BE2C (cell line): ENCODE data around the gene PCDHGC3.

Experiments
- DNase-seq: peaks from one replicate; pipeline ENCODE4 v3.0.0-alpha.2; 2020
- H3K27me3 ChIP-seq: fragments of 250-450 bp; sonication (Bioruptor Pico); 2 replicates; pipeline ENCODE4 v1.5.1; 2020; ENCODE audit warnings: mild to moderate bottlenecking
- H3K36me3 ChIP-seq: fragments of 250-450 bp; sonication (Bioruptor Pico); 2 replicates; pipeline ENCODE4 v1.5.1; 2020; ENCODE audit warnings: mild to moderate bottlenecking
- H3K4me1 ChIP-seq: fragments of 250-450 bp; sonication (Bioruptor Pico); 2 replicates; pipeline ENCODE4 v1.5.1; 2020
- H3K4me3 ChIP-seq: 2 replicates; pipeline ENCODE4 v1.5.1; 2011; ENCODE audit warnings: low read depth, low read length
- H3K9me3 ChIP-seq: fragments of 250-450 bp; sonication (Bioruptor Pico); 2 replicates; pipeline ENCODE4 v1.5.1; 2020
- CTCF ChIP-seq: IDR thresholded peaks from 2 replicates; pipeline ENCODE4 v1.5.1; 2012; ENCODE audit warnings: mild to moderate bottlenecking, low read depth, low read length

The PCDHGC3 gene

GRCh38 chr5:141501761-141502160 is 26.0 kb downstream of the PCDHGC3 start:
- Histone ChIP-seq H3K9me3 (no peaks in the 10 kb centered on the region), H3K4me3 (no peak overlapping the region), H3K27me3 (no peaks in the 10 kb centered on the region), H3K36me3 (peaks cover 22% of the 10 kb centered on the region), H3K4me1 (peaks cover 1% of the 10 kb centered on the region)
- no peak for TF ChIP-seq CTCF
- DNase-seq, result no peak

GRCh38 chr5:141503681-141504080 is 27.9 kb downstream of the PCDHGC3 start:
- no peak for TF ChIP-seq CTCF
- no peak overlapping the region for H3K4me3 ChIP-seq
- peaks cover 19% of the 10 kb centered on the region for H3K4me1 ChIP-seq
- H3K27me3 ChIP-seq, result no peaks in the 10 kb centered on the region
- DNase-seq, result no peak
- peaks cover 31% of the 10 kb centered on the region for H3K36me3 ChIP-seq
- no peaks in the 10 kb centered on the region for H3K9me3 ChIP-seq

- TF ChIP-seq CTCF, result no peak
- DNase-seq, result no peak
- no peaks in the 10 kb centered on the region for H3K9me3 ChIP-seq
- H3K36me3 ChIP-seq, result peaks cover 31% of the 10 kb centered on the region
- no peaks in the 10 kb centered on the region for H3K27me3 ChIP-seq
- no peak overlapping the region for H3K4me3 ChIP-seq
- peaks cover 20% of the 10 kb centered on the region for H3K4me1 ChIP-seq
Measured at GRCh38 chr5:141504216-141504615, 28.4 kb downstream of the PCDHGC3 start.

- no peak for TF ChIP-seq CTCF
- H3K9me3 ChIP-seq, result no peaks in the 10 kb centered on the region
- no peak for DNase-seq
- peaks cover 45% of the 10 kb centered on the region for H3K36me3 ChIP-seq
- no peaks in the 10 kb centered on the region for H3K27me3 ChIP-seq
- peaks cover 26% of the 10 kb centered on the region for H3K4me1 ChIP-seq
- no peak overlapping the region for H3K4me3 ChIP-seq
Measured at GRCh38 chr5:141506381-141507155, 30.8 kb downstream of the PCDHGC3 start.

GRCh38 chr5:141507387-141508091 is 31.8 kb downstream of the PCDHGC3 start:
- Histone ChIP-seq H3K4me3 (no peak overlapping the region), H3K9me3 (no peaks in the 10 kb centered on the region), H3K27me3 (no peaks in the 10 kb centered on the region), H3K4me1 (peaks cover 26% of the 10 kb centered on the region), H3K36me3 (peaks cover 51% of the 10 kb centered on the region)
- TF ChIP-seq CTCF, result no peak
- DNase-seq, result peak; percentile 39

- no peak for TF ChIP-seq CTCF
- Histone ChIP-seq H3K4me3 (peak overlapping the region; percentile 42), H3K27me3 (no peaks in the 10 kb centered on the region), H3K4me1 (peaks cover 26% of the 10 kb centered on the region), H3K9me3 (no peaks in the 10 kb centered on the region), H3K36me3 (peaks cover 51% of the 10 kb centered on the region)
- no peak for DNase-seq
Measured at GRCh38 chr5:141508440-141508797, 32.7 kb downstream of the PCDHGC3 start.
